ENCODE results near the gene CHSY3.

- TF ChIP-seq POLR2A (IDR thresholded peaks at IDR 0.05): no peak
- TF ChIP-seq, protein P1, sequence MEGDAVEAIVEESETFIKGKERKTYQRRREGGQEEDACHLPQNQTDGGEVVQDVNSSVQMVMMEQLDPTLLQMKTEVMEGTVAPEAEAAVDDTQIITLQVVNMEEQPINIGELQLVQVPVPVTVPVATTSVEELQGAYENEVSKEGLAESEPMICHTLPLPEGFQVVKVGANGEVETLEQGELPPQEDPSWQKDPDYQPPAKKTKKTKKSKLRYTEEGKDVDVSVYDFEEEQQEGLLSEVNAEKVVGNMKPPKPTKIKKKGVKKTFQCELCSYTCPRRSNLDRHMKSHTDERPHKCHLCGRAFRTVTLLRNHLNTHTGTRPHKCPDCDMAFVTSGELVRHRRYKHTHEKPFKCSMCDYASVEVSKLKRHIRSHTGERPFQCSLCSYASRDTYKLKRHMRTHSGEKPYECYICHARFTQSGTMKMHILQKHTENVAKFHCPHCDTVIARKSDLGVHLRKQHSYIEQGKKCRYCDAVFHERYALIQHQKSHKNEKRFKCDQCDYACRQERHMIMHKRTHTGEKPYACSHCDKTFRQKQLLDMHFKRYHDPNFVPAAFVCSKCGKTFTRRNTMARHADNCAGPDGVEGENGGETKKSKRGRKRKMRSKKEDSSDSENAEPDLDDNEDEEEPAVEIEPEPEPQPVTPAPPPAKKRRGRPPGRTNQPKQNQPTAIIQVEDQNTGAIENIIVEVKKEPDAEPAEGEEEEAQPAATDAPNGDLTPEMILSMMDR (IDR thresholded peaks at IDR 0.05): no peak
Measured at GRCh38 chr5:130002876-130003275, 98.6 kb downstream of the CHSY3 start.
